ENCODE measurements around the gene YAF2.

The YAF2 gene, protein sequence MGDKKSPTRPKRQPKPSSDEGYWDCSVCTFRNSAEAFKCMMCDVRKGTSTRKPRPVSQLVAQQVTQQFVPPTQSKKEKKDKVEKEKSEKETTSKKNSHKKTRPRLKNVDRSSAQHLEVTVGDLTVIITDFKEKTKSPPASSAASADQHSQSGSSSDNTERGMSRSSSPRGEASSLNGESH

DNA sequence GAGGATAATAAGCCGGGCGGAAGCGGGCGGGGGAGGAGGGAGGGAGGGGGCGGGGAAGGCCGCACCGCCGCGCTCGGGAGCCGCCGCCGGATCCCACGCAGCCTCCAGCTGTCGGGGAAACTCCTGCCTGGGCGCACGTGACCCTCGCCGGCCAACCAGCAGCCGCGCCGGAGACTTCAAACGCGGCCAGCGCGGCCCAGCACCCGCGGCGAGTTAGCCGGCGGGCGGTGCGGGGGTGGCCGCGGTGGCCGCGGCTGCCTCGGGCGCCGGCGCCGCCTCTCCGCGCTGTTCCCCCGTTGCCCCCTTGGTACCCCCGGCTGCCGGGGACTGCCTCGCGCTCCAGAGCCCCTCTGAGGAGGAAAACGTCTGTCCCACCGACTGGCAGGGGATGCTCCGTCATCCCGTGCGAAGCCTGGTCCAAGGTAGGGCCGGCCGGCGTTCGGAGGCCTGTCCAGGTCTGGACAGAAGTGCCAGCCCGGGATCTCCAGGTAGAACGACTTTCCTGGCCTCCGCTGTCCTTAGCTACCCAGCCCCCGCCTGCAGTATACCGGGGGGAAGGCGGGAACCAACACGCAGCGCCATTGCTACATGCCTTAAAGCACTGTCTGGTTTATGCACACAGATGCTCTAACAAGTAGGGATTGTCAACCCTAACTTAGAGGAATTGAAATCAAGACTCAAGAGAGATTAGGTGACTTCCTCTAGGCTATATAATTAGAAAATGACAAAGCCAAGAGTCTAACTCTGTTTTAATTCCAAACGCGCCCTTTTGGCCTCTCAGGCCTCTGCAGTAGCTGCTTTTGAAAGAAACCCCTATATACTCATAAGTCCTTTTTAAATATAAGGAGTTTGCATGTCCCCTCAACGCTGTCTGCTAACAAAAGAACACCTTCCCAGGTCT, at the start of gene YAF2:
TSS of gene YAF2 (minus strand) at position 9 of the 901 bp plus-strand sequence. CDS start 68 bp downstream, outside the sequence.
- DNase-seq: peak; percentile 92

DNA sequence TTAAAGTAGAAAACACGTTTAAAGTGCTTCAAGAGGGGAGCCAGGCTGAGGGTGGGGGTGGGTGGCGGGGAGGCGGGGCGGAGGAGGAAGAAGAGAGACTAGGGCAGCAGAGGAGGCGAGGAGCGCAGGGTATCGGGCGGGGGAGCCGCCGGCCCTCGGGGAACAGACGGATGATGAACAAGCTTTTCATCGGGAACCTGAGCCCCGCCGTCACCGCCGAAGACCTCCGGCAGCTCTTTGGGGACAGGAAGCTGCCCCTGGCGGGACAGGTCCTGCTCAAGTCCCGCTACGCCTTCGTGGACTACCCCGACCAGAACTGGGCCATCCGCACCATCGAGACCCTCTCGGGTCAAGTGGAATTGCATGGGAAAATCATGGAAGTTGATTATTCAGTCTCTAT, 48.7 kb upstream of the YAF2 start:
- DNase-seq: no peak

DNA sequence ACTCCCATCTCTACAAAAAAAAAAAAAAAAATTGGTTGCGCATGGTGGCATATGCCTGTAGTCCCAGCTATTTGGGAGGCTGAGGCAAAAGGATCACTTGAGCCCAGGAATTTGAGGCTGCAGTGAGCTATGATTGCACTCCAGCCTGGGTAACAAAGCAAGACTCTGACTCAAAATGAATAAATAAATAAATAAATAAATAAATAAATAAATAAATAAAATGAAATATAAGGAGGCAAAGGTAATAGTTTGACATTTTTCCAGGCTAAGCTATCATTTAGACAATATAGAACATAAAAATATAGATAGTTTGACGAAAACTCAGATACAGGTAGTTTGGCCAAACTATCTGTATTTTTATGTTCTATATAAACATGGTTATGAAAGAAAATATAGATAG, 47.4 kb upstream of the YAF2 start:
- DNase-seq: no peak

DNA sequence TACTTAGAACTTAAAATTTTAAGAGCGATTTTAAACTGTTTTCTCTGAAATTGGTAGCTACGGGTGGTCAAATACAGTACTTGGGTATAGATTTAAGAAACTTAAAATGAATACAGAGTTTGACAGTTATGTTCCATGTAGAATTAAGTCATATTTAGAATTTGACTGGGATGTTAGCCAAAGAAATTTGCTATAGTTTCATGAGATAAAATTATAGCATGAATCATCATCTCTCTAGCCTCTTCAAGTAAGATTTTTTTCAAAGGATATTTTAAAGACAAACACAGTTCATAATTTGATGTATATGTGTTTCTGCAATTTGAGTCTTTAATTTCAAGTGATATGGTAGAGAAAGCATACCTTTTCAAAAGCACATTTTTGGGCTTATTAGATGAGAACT, 46.8 kb upstream of the YAF2 start:
- DNase-seq: no peak

DNA sequence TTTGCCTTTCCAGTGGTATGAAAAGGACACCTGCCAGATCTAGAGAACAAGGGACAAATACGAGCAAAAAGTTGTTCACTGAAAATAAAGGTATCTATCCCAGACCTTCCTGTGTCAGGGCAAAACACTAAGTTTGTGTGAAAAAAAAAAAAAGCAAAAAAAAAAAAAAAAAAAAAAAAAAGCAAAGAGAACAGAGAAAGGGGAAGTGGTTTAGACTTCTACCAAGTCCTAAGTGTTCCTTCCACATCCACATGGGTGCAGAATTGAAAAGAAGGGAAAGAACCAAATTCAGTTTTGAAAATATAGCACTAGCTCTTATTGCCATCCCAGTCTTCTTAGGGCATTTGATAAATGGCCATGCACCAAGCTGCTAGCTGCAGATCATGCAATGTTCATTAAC, 46.1 kb upstream of the YAF2 start:
- DNase-seq: no peak

DNA sequence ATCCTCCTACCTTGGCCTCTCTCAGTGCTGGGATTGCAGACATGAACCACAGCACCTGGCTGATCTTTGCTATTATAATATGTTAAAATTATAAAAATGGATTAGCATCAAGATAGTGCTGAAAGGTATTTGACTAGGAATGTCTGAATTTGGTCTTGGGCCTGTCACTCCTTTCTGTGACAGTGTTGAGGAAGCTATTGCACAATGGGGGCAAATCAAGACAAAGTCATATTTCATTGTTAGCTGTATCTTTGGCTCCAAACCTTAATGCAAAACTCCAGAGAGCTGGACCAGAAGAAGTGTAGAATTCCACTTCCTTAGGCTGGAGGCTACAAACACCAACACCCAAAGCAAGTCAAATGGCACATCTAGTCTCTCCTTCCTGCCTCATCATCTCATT, 45.7 kb upstream of the YAF2 start:
- DNase-seq: no peak

DNA sequence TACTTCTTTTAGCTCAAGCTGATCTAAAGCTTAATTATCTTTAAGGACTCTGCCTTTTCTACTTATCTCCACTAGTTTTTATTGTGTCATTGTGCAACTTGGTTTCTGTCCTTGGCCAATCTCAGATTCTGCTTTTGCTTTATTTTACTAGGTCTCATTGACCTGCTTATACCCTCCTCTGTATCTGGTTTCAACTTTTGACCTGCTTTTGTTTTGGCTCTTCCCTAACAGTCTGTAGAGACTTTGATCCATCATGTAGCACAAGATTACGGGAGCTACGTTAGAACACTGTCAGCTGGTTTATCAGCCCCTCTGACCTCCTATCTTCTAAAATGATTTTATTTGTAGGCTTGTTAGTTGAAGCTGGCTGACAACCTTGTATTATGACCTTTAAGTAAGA, 44.2 kb upstream of the YAF2 start:
- DNase-seq: no peak

DNA sequence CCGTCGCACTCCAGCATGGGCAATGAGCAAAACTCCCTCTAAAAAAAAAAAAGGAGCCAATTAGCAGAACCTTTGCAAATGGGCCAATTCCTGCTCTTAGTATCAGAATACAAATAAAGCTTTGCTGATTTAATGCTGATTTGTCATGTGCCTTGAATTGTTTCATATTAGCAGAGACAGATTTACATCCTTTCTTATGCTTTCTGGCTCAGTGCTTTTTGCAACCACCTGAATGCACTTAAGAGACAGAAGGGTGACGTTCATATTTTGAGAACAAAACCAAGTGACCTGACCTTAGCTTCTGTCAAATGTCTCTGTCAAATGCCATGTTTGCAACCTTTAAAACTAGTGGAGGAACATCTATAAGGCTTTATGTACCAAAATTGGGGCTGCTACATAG, 43.8 kb upstream of the YAF2 start:
- DNase-seq: no peak

DNA sequence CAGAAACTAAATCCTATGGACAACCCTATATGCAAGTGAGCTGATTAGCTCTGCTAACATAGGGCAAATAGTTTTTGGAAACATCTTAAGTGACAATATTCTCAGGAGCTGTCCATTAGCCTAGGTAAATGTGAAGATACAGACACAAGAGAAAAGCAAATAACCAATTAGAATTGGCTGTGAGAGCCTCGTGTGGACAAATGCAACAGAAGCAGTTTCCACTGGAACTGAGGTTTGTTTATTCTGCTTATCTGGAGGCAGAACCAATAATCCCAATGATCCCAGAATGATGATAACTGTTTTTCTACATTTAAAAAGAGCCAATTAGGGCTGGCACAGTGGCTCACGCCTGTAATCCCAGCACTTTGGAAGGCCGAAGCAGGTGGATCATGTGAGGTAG, 43.2 kb upstream of the YAF2 start:
- DNase-seq: peak; percentile 40

DNA sequence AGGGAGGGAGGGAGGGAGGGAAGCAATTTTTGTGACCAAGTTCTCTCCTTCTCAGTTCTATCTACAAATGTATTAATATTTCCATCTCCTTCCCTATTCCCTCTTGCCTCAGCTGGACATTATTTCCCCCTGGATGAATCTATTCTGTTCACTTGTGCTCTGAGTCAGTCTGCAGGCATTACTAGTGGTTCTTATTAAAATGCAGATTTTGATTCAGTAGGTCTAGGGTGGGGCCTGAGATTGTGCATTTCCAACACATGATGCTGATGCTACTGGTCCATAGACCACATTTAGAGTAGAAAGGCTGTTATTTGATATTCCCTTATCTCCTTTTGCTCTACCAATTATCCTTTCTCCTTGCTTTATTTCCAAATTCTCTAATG, 40.1 kb upstream of the YAF2 start:
- DNase-seq: no peak

DNA sequence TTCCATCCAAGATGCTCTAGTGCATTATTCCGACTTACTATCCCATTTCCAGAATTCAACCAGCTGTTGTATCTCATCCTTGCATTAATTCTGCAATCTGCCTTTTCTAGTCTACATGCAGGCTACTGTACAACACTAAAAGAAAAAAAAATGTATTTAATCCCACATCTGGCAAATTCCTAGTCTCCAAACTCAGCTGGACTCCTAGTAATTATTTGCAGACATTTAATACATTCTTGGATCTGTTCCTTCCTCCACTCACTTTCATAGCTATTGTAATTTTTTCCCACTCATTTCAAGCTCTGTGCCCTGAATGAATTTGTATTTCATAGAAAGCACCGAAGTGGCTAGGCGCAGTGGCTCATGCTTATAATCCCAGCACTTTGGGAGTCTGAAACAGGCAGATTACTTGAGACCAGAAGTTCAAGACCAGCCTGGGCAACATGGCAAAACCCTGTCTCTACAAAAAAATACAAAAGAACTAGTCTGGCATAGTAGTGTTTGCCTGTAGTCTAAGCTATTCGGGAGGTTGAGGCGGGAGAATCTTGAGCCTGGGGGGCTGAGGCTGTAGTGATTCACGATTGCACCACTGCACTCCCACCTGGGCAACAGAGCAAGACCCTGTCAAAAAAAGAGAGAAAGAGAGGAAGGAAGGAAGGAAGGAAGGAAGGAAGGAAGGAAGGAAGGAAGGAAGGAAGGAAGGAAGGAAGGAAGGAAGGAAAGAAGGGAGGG, 39.5 kb upstream of the YAF2 start:
- DNase-seq: no peak

DNA sequence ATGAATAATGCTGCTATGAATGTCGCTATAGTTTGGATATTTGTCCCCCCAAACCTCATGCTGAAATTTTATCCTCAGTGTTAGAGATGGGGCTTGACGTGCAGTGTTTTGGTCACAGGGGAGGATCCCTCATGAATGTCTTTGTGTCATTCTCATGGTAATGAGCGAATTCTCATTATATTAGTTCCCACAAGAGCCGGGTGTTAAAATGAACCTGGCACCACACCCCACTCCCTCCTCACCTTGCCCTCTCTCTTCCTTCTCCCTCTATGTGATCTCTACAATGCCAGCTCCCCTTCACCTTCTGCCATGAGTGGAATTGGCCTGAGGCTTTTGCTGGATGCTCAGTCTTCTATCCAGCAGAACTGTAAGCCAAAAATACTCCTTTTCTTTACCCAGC, 37.5 kb upstream of the YAF2 start:
- no peak for DNase-seq

DNA sequence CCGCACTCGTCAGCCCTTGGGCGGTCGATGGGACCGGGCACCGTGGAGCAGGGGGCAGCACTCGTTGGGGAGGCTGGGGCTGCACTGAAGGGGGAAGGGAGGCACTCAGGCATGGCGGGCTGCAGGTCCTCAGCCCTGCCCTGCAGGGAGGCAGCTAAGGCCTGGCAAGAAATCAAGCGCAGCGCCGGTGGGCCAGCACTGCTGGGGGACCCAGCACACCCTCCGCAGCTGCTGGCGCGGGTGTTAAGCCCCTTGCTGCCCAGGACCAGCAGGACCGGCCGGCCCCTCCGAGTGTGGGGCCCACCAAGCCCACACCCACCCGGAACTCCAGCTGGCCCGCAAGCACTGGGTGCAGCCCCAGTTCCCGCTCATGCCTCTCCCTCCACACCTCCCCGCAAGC, 35.7 kb upstream of the YAF2 start:
- no peak for DNase-seq

DNA sequence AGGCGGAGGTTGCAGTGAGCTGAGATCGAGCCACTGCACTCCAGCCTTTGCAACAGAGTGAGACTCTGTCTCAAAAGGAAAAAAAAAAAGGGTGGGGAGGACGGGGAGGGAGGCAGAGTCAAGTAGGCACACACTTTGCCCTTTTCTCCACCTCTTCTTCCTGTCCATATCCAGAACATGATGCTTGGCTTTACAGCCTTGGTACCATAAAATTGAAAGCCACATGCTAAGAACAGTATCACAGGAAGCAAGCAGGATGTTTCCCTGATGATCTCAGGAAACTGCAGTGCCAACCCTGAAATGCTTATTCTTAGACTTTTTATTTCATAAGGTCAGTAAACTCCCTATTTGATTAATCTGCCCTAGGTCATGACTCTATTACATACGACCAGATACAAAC, 32.5 kb upstream of the YAF2 start:
- DNase-seq: no peak

DNA sequence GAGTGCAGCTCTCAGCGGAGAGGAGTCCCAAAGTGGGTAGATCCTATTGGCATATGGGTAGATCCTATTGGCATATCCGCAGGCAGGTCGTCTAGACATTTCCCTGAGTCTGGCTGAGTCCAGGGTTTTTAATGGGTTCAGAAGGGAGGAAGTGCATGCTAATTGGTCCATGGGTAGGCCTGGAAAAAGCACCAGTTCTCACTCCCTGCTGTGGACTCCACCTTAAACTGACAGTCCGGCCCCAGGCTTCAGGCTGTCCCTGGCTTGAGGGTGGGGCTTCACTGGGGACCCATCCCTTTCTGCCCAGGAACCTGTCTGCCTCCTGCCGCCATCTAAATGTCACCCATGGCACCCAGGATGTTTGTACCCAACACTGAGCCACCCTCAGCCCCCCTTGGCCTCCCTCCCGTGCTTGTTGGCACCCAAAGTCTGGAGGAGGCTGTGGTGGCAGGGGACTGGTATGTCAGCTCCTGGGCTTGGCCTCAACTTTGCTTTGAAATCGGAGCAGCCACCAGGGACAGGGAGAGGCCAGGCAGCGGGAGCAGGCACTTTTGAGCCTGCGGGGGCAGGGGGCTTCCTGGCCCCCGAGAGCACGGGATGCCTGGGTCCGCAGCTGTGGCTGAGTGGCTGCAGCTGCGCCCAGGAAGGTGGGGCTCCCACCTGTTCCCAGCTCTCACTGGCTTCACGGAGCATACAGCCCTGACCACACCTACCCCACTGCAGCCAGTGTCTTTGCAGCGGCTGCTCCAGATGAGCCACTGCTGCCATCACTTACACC, 29.6 kb upstream of the YAF2 start:
- DNase-seq: no peak

DNA sequence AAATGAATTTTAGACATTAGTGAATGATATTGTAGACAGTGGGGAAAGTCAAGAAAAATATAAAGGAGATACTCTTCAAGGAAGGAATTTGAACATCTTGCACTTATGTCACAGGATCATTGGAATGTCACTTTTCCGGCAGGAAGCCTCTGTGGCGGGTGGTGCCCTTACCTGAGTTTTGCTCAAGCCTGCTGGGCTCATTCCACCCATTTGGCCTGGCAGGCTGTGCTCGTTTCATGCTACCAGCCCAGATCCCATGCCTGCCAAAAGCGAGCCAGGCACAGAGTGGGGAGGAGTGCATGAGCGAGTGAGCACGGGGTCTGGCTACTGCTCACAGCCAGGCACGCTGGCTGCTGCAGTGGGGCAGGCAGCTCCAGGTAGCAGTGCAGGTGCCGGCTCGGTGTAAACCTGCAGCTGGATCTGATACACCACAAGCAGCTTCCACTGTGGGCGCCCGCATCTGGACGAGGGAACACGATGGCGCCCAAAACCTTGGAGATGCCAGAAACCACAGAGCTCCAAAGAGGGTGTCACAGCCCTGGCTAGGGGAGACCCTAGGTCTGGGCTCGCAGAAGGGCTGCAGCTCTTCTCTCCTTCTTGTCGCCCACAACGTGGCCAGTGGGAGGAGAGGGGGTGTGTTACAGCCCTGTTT, 28.7 kb upstream of the YAF2 start:
- no peak for DNase-seq

DNA sequence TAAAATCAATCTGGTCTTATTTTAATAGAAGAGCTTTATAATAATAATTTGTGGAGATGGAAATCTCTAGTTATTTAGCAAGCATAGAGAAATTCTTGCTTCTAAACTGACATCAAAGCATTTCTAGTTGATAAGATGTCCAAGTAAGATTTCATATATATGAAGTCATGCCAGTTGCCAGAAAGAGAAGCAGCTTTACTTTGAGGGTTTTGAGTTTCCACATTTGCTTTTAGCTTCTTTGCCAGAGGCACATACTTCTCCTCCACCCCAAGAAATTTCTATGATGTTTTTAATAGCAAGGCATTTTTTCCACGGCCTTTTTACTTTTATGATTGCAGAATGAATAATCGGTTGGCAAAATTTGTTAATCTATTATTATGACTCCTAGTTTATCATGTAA, 24.2 kb upstream of the YAF2 start:
- DNase-seq: no peak

DNA sequence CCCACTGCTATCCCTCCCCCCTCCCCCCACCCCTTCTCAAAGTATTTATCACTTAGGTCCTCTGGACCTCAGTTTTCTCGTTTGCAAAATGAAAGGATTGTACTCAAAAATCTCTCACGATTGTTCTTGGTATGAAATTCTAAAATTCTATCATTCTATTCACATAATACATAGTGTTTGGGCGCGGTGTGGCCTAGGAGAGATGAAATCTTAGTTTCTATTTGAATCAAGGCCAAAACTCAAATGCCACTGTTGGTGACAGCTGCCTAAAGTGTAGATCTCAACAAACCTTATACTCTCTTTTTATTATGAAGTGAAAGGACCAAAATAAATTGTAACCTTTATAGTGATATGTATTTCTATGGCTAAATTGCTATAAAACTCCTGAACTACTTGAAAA, 23.7 kb upstream of the YAF2 start:
- no peak for DNase-seq

DNA sequence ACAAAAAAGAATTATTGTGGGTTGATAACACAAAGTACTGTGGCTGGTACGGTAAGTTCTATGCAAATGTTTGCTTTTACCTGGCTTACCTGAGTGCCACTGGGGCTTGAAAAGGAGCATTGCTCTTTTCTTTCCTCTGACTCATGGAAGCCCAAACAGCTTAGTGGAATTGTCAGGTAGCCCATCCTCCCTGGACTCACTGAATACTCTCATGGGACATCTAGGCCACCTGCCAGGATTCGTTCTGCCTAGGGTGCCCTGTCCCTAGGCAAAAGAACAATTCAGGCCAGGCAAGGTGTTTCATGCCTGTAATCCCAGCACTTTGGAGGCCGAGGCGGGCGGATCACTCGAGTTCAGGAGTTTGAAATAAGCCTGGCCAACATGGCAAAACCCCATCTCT, 22.5 kb upstream of the YAF2 start:
- no peak for DNase-seq

DNA sequence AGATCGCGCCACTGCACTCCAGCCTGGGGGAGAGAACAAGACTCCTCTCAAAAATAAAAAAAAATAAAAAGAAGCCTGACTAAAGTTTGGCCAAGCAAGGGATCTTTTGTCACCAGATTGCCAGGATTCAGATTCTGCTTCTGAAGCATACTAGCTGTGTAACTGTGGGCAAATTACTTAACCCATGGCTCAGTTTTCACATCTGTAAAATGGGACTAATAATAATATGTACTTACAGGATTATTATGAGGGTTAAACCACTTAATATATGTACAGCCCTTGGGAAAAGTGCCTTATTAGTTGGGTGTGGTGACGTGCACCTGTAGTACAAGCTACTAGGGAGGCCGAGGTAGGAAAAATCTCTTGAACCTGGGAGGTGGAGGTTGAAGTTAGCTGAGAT, 21.7 kb upstream of the YAF2 start:
- DNase-seq: no peak

DNA sequence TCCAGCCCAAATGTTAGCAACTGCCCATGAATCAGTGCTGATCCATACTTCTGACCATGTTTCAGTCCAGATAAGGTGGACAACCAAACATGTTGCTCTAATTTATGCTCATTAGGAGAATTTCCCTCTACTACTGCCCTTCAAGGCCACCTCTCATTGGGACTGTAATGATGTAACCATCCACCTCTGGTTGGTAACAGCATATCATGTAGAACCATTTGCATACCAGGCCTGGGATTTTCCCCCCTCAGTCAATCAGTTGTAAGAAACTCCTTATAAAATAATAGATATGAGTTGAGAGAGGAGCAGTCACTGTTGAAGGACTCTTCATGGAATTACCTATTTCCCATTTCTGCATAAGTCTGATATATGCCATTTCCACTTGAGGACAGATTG, 17.8 kb upstream of the YAF2 start:
- DNase-seq: no peak

DNA sequence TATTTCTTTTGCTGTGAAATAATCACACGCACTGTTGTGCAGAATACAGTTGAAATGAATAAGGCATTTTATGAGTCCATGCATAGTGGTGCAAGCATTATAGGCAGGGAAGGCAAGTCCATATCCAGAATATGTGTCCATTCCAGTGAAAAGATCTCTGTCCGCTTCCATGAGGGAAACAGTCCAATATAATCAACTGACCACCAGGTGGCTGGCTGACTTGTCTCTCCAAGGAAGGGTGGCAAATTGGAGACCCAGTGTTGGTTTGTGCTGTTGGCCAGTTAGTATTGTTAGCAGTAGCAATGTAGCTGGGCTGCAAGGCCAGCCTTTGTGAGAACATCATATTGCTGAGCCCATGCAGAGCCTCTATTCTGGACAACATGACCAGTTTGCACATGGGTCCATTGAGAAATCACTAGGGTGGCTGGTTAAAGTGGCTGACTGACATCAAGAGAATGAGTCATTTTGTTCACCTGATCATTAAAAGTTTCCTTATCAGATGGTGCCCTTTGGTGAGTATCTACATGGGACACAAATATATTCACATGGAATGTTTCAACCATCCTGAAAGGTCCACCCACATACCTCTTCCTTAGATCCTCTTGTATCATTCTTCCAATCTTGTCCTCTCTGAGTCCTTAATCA, 17.3 kb upstream of the YAF2 start:
- DNase-seq: no peak

All from NCI-H774 (cell line).